ENCODE results near the gene TRIM15. TPM values are rescaled to one million over a fixed set of nuclear protein-coding genes. Genes with fewer than 3 reads are reported as not detected.
A peak's percentile ranks its signal among the peaks of the same experiment; 100 is the strongest.
"Not testable (repeated sequence)": the region's sequence is repeated elsewhere in the genome, so short reads cannot be mapped to it uniquely, and the experiment has no call there.

TRIM15 gene
- total RNA-seq = not detected

GRCh38 chr6:30163090-30163917 is at the start of gene TRIM15:
TRIM15 (plus strand) TSS chr6:30163546; CDS start chr6:30163685, 139 bp downstream.
- WGBS, 2 donors = 73 to 75% methylated on average over 30 of the region's 31 CpGs
- DNase-seq (ENCODE audit: low spot score in 2 of 2) = no peak
- peaks cover 0 to 21% of the 10 kb centered on the region in 2 donors for H3K27me3 ChIP-seq
- TF ChIP-seq EP300 (IDR thresholded peaks at IDR 0.05) = no peak
- TF ChIP-seq POLR2A (IDR thresholded peaks at IDR 0.05) = no peak
- no peak for TF ChIP-seq CTCF (IDR thresholded peaks at IDR 0.05)
- no peaks in the 10 kb centered on the region for H3K9me3 ChIP-seq
- H3K36me3 ChIP-seq = no peaks in the 10 kb centered on the region
- peak within 1 kb of the TSS in 1 of 4 donors; percentile 71 for H3K27ac ChIP-seq
- H3K4me1 ChIP-seq = no peaks in the 10 kb centered on the region
- H3K4me3 ChIP-seq = peak within 1 kb of the TSS in 1 of 4 donors; percentile 15

DNA sequence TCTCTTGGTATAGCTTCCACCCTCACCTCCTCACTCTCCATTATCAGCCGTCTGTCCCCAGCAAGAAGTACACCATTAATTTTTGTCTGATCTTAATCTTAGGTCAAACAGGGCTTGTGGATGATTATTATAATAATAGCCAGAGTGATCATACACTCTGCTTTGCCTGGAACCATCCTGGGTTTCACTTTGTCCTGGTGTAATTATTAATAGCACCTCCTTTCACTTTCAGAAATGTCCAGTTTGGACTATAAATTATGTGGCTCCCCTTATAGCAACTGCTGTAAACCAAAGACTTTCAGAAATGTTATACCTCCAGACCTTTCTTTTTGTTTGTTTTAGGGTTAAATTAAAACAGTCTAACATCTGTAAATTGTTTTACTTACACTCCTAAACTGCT is 49.5 kb upstream of the TRIM15 start:
- Histone ChIP-seq H3K4me3 (no peak overlapping the region), H3K9me3 (no peaks in the 10 kb centered on the region)
- TF ChIP-seq EP300 (IDR thresholded peaks at IDR 0.05) = no peak
- no peak for TF ChIP-seq POLR2A (IDR thresholded peaks at IDR 0.05)
- TF ChIP-seq CTCF (IDR thresholded peaks at IDR 0.05) = no peak

DNA sequence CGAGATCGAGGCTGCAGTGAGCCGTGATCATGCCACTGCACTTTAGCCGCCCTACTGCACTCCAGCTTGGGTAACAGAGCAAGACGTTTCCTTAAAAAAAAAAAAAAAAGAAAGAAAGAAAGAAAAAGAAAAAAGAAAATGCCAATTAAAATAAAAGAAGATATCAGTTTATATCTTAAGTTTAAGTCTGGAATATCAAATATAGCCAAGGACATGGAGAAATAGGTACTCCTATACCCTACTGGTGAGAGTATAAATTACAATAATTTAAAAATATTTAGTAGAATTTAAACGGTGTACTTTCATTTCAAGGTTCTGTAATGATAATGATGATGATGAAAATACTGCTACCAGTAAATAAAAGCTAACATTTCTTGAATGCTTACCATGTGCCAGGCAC is 46.6 kb upstream of the TRIM15 start:
- Histone ChIP-seq H3K9me3 (no peaks in the 10 kb centered on the region), H3K36me3 (no peaks in the 10 kb centered on the region), H3K4me3 (no peak overlapping the region), H3K27me3 (peaks cover 0 to 56% of the 10 kb centered on the region in 2 donors), H3K27ac (no peak overlapping the region), H3K4me1 (no peaks in the 10 kb centered on the region)
- TF ChIP-seq CTCF (IDR thresholded peaks at IDR 0.05) = peak in 1 of 5 experiments; percentile 8
- TF ChIP-seq POLR2A (IDR thresholded peaks at IDR 0.05) = no peak
- no peak for TF ChIP-seq EP300 (IDR thresholded peaks at IDR 0.05)
- DNase-seq (ENCODE audit: low spot score in 2 of 2) = no peak
- whole genome bisulfite sequencing, 2 donors = 72 to 76% methylated on average over 6 of the region's 6 CpGs

More for the DNA sequence above, 49.5 kb upstream of the TRIM15 start:
- WGBS, 2 donors = 69 to 77% methylated on average over 1 of the region's 1 CpG
- H3K27ac ChIP-seq = no peak overlapping the region
- no peaks in the 10 kb centered on the region for H3K36me3 ChIP-seq
- H3K27me3 ChIP-seq = peaks cover 0 to 73% of the 10 kb centered on the region in 2 donors
- DNase-seq (ENCODE audit: low spot score in 2 of 2) = no peak
- H3K4me1 ChIP-seq = no peaks in the 10 kb centered on the region

GRCh38 chr6:30118691-30119090 is 44.7 kb upstream of the TRIM15 start:
- H3K27ac ChIP-seq; DNase-seq (ENCODE audit: low spot score in 2 of 2); H3K36me3 ChIP-seq; H3K9me3 ChIP-seq; H3K4me3 ChIP-seq; H3K4me1 ChIP-seq: not testable (repeated sequence)
- H3K27me3 ChIP-seq = peaks cover 0 to 55% of the 10 kb centered on the region in 2 donors
- 89 to 91% methylated on average over 5 of the region's 5 CpGs for WGBS, 2 donors

DNA sequence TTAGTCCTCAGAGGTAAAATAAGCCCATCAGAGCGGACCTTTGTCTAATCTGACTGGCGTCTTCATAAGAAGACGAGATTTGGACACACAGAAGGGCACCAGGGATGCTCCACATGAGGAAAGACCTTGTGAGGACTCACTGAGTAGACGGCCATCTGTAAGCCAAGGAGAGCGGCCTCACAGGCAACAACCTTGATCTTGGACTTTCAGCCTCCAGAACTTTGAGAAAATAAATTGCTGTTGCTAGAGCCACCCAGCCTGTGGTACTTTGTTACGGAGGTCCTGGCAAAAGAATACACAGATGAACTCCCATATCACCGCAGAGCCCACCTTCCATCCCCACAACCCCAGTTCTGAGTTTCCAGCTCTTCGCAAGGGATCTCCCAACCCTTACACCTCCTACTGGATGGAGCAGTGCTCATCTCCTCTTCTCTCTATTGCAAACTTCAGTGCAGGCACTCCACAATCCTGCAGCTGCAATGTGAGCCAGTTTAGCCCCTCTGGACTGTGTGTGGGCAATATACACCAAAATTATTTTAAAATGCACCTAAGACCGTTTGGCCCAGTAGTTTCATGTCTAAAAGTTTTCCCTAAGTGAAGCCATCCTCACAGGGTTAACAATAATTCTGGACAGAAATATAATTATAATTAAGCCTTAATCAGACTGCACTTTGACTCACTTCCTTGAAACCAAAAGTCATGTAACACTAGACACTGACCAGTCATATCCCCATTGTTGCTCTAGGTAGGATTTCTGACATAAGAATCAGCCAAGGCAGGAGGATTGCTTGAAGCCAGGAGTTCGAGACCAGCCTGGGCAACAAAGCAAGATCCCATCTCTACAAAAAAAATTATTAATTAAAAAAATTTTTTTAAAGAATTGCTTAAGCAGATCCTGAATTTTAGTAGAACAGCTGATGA is 41.6 kb upstream of the TRIM15 start:
- Histone ChIP-seq H3K27me3 (peaks cover 0 to 51% of the 10 kb centered on the region in 2 donors), H3K36me3 (no peaks in the 10 kb centered on the region), H3K4me1 (no peaks in the 10 kb centered on the region), H3K27ac (no peak overlapping the region), H3K9me3 (no peaks in the 10 kb centered on the region), H3K4me3 (no peak overlapping the region)
- no peak for TF ChIP-seq CTCF (IDR thresholded peaks at IDR 0.05)
- no peak for TF ChIP-seq POLR2A (IDR thresholded peaks at IDR 0.05)
- TF ChIP-seq EP300 (IDR thresholded peaks at IDR 0.05) = no peak
- DNase-seq (ENCODE audit: low spot score in 2 of 2) = no peak
- WGBS, 2 donors = 66 to 80% methylated on average over 10 of the region's 10 CpGs

Measured in tibial nerve (tissue), 4 donors.